GM23248 (cell line): ENCODE data around the gene PCDHA7. TPM values are rescaled to one million over a fixed set of nuclear protein-coding genes. Genes with fewer than 3 reads are reported as not detected.
"Not testable (repeated sequence)": the region's sequence is repeated elsewhere in the genome, so short reads cannot be mapped to it uniquely, and the experiment has no call there.

Experiments
- DNase-seq: peaks from one replicate; pipeline ENCODE4 v3.0.0-alpha.2; 2015
- H2AFZ ChIP-seq: fragments of 200-600 bp; sonication (generic); 2 replicates; pipeline ENCODE4 v1.6.1; 2016; ENCODE audit warnings: antibody characterized with exemption
- H3F3A ChIP-seq: fragments of 200-600 bp; sonication (generic); 2 replicates; pipeline ENCODE4 v1.6.1; 2016; ENCODE audit warnings: mild to moderate bottlenecking, antibody characterized with exemption, mixed run types; ENCODE audit not compliant: insufficient read depth
- H3K27ac ChIP-seq: fragments of 200-600 bp; sonication (generic); 2 replicates; pipeline ENCODE4 v1.5.1; 2016; ENCODE audit warnings: mild to moderate bottlenecking
- H3K27me3 ChIP-seq: fragments of 200-600 bp; sonication (generic); replicated peaks from 2 replicates; pipeline ENCODE4 v1.6.1; 2016; ENCODE audit warnings: mild to moderate bottlenecking; ENCODE audit not compliant: insufficient read depth
- H3K36me3 ChIP-seq: fragments of 200-600 bp; sonication (generic); 2 replicates; pipeline ENCODE4 v1.6.1; 2016; ENCODE audit warnings: low read depth, mild to moderate bottlenecking
- H3K4me1 ChIP-seq: fragments of 200-600 bp; sonication (generic); 2 replicates; pipeline ENCODE4 v1.6.1; 2016; ENCODE audit warnings: mild to moderate bottlenecking; ENCODE audit not compliant: insufficient read depth
- H3K4me2 ChIP-seq: fragments of 200-600 bp; sonication (generic); one replicate; pipeline ENCODE4 v1.6.1; 2016; ENCODE audit warnings: mild to moderate bottlenecking; ENCODE audit not compliant: unreplicated experiment
- H3K4me3 ChIP-seq: fragments of 200-600 bp; sonication (generic); 2 replicates; pipeline ENCODE4 v1.5.1; 2016; ENCODE audit warnings: mild to moderate bottlenecking
- H3K79me2 ChIP-seq: fragments of 200-600 bp; sonication (generic); 2 replicates; pipeline ENCODE4 v1.6.1; 2016; ENCODE audit warnings: mild to moderate bottlenecking; ENCODE audit not compliant: insufficient read depth
- H3K9ac ChIP-seq: fragments of 200-600 bp; sonication (generic); 2 replicates; pipeline ENCODE4 v1.6.1; 2016; ENCODE audit warnings: mild to moderate bottlenecking
- H3K9me2 ChIP-seq: fragments of 200-600 bp; sonication (generic); 2 replicates; pipeline ENCODE4 v1.6.1; 2016; ENCODE audit warnings: mixed run types, mild to moderate bottlenecking, moderate library complexity; ENCODE audit not compliant: insufficient read depth
- H3K9me3 ChIP-seq: fragments of 200-600 bp; sonication (generic); one replicate; pipeline ENCODE4 v1.6.1; 2017; ENCODE audit warnings: low read depth
- H4K20me1 ChIP-seq: fragments of 200-600 bp; sonication (generic); 2 replicates; pipeline ENCODE4 v1.6.0; 2016; ENCODE audit not compliant: insufficient read depth
- EZH2 ChIP-seq: fragments of 200-600 bp; sonication (generic); IDR thresholded peaks from 2 replicates; pipeline ENCODE4 v1.6.1; 2018; ENCODE audit warnings: antibody characterized with exemption, mild to moderate bottlenecking; ENCODE audit not compliant: insufficient read depth, poor library complexity, severe bottlenecking
- EZH2phosphoT487 ChIP-seq: fragments of 200-600 bp; sonication (generic); IDR thresholded peaks from 2 replicates; pipeline ENCODE4 v1.6.1; 2018; ENCODE audit warnings: antibody characterized with exemption, moderate library complexity, mild to moderate bottlenecking, low read depth; ENCODE audit not compliant: insufficient read depth
- WGBS, 2 experiments: methylation state at CpG; one replicate each; pipeline ENCODE4 v1.1.6; 2015 to 2017; ENCODE audit warnings: low lambda C conversion rate in 2 of 2, low coverage in 1 of 2; ENCODE audit errors: missing lambda C conversion rate in 2 of 2; 5-methylcytosine and 5-hydroxymethylcytosine counted together
- in situ Hi-C: fragments of 300-500 bp; cut with MboI; formaldehyde crosslinking; loops from 2 replicates; pipeline ENCODE4 v1.15.0; 2020
- polyA plus RNA-seq: library from polyadenylated mRNA; unstranded; fragments of >200 nt; fragmentation: Nextera tagmentation; extraction: Ambion mirVana; gene quantifications from 2 replicates; pipeline ENCODE4 v1.2.1, GENCODE V29; 2016
- total RNA-seq: library from RNA; depleted of rRNA; stranded (reverse); fragments of >200 nt; shearing (Covaris generic); gene quantifications from 2 replicates; pipeline ENCODE4 v1.2.3, GENCODE V29; 2014; rRNA removed

Gene PCDHA7, protein sequence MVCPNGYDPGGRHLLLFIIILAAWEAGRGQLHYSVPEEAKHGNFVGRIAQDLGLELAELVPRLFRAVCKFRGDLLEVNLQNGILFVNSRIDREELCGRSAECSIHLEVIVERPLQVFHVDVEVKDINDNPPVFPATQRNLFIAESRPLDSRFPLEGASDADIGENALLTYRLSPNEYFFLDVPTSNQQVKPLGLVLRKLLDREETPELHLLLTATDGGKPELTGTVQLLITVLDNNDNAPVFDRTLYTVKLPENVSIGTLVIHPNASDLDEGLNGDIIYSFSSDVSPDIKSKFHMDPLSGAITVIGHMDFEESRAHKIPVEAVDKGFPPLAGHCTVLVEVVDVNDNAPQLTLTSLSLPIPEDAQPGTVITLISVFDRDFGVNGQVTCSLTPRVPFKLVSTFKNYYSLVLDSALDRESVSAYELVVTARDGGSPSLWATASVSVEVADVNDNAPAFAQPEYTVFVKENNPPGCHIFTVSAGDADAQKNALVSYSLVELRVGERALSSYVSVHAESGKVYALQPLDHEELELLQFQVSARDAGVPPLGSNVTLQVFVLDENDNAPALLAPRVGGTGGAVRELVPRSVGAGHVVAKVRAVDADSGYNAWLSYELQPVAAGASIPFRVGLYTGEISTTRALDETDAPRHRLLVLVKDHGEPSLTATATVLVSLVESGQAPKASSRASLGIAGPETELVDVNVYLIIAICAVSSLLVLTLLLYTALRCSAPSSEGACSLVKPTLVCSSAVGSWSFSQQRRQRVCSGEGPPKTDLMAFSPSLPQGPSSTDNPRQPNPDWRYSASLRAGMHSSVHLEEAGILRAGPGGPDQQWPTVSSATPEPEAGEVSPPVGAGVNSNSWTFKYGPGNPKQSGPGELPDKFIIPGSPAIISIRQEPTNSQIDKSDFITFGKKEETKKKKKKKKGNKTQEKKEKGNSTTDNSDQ
- total RNA-seq (not detected in 2 replicates), polyA plus RNA-seq (not detected in 2 replicates)

- TF ChIP-seq EZH2phosphoT487 (no peak), EZH2 (no peak)
- peak within 1 kb of the TSS; percentile 8; the same call in 1 of the 2 replicates for H2AFZ ChIP-seq
- 10 to 11% methylated on average over 8 of the region's 8 CpGs for WGBS, 2 experiments
- H3K27ac ChIP-seq, result no peak within 1 kb of the TSS
- H3K36me3 ChIP-seq, result no peaks in the 10 kb centered on the region
- no peaks in the 10 kb centered on the region for H3K9me2 ChIP-seq
- in situ Hi-C loops, result no loop called here
- H4K20me1 ChIP-seq, result no peaks in the 10 kb centered on the region
- H3K79me2 ChIP-seq, result no peaks in the 10 kb centered on the region
- DNase-seq, result peak; percentile 26
- H3K4me1 ChIP-seq, result no peaks in the 10 kb centered on the region
- no peaks in the 10 kb centered on the region for H3F3A ChIP-seq
- peak within 1 kb of the TSS; percentile 9; the same call in 1 of the 2 replicates for H3K4me3 ChIP-seq
- H3K4me2 ChIP-seq, result no peak within 1 kb of the TSS
- no peaks in the 10 kb centered on the region for H3K27me3 ChIP-seq
- no peak within 1 kb of the TSS for H3K9ac ChIP-seq
- H3K9me3 ChIP-seq, result no peaks in the 10 kb centered on the region
Measured at GRCh38 chr5:140833993-140834392, at the start of gene PCDHA7. Gene PCDHA7, plus strand, starts transcription at chr5:140834269. Its CDS starts 115 bp downstream, at chr5:140834384.

- Histone ChIP-seq H2AFZ (no peak within 1 kb of the TSS), H3K27me3 (no peaks in the 10 kb centered on the region), H3K27ac (no peak within 1 kb of the TSS), H3K4me2 (no peak within 1 kb of the TSS), H3K4me1 (no peaks in the 10 kb centered on the region), H3K4me3 (no peak within 1 kb of the TSS), H3K36me3 (no peaks in the 10 kb centered on the region), H3K79me2 (no peaks in the 10 kb centered on the region), H4K20me1 (no peaks in the 10 kb centered on the region), H3K9me2 (no peaks in the 10 kb centered on the region), H3K9me3 (no peaks in the 10 kb centered on the region), H3K9ac (no peak within 1 kb of the TSS), H3F3A (no peaks in the 10 kb centered on the region)
- no peak for TF ChIP-seq EZH2phosphoT487
- no peak for TF ChIP-seq EZH2
- no peak for DNase-seq
- in situ Hi-C loops, result no loop called here
- WGBS, 2 experiments, result 27 to 31% methylated on average over 29 of the region's 29 CpGs
Measured at GRCh38 chr5:140785905-140786686, 48.0 kb upstream of the PCDHA7 start, which contains the start of gene PCDHA1. Gene PCDHA1, plus strand, starts transcription at chr5:140786140.

GRCh38 chr5:140787422-140787821 lies 46.6 kb upstream of the PCDHA7 start:
- DNase-seq, H3K9ac ChIP-seq, H3K9me3 ChIP-seq, H3K27ac ChIP-seq, in situ Hi-C loops, H3K36me3 ChIP-seq, H4K20me1 ChIP-seq, H3K4me2 ChIP-seq, H3K27me3 ChIP-seq, H3K4me3 ChIP-seq, H2AFZ ChIP-seq, H3K9me2 ChIP-seq, H3K4me1 ChIP-seq, H3F3A ChIP-seq, H3K79me2 ChIP-seq: not testable (repeated sequence)
- 54 to 56% methylated on average over 43 to 44 of the region's 44 CpGs for WGBS, 2 experiments

DNA sequence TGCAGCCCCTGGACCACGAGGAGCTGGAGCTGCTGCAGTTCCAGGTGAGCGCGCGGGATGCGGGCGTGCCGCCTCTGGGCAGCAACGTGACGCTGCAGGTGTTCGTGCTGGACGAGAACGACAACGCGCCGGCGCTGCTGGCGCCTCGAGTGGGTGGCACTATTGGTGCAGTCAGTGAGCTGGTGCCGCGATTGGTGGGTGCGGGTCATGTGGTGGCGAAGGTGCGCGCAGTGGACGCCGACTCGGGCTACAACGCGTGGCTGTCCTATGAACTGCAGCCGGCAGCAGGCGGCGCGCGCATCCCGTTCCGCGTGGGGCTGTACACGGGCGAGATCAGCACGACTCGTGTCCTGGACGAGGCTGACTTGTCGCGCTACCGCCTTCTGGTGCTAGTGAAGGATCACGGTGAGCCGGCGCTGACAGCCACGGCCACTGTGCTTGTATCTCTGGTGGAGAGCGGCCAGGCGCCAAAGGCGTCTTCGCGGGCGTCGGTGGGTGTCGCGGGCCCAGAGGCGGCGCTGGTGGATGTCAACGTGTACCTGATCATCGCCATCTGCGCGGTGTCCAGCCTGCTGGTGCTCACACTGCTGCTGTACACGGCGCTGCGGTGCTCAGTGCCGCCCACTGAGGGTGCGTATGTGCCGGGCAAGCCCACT lies 46.1 kb upstream of the PCDHA7 start:
- H3K9me3 ChIP-seq, H3K4me2 ChIP-seq, DNase-seq, H3K27ac ChIP-seq, H3K36me3 ChIP-seq, H3K9ac ChIP-seq, H3K79me2 ChIP-seq, H3K27me3 ChIP-seq, in situ Hi-C loops, H3F3A ChIP-seq, H3K4me1 ChIP-seq, H3K9me2 ChIP-seq, H3K4me3 ChIP-seq, H2AFZ ChIP-seq, H4K20me1 ChIP-seq: not testable (repeated sequence)
- 44 to 47% methylated on average over 53 to 57 of the region's 70 CpGs for WGBS, 2 experiments
